Tibial nerve (tissue), 4 donors: ENCODE results near the gene KCNK4.

Experiments used
- EP300 ChIP-seq, 2 donors: sonication (generic); formaldehyde crosslinking; IDR thresholded peaks; one replicate each; pipeline ENCODE4 v1.6.1; 2017; ENCODE audit warnings: antibody characterized with exemption in 2 of 2, mild to moderate bottlenecking in 1 of 2
- POLR2A ChIP-seq, 2 donors: fragments of 450-650 bp; IDR thresholded peaks; one replicate each; pipeline ENCODE4 v1.6.1; 2017; ENCODE audit warnings: antibody characterized with exemption in 2 of 2, mild to moderate bottlenecking in 2 of 2, moderate library complexity in 2 of 2
- TF ChIP-seq, protein P1 (sequence below), 5 experiments: fragments of 200-600 bp in 3 of 5; fragments of 450-650 bp in 2 of 5; sonication (generic) in 3 of 5; IDR thresholded peaks; one replicate each; pipeline ENCODE4 v1.5.1; 2016 to 2019; ENCODE audit warnings: antibody characterized with exemption in 5 of 5, mild to moderate bottlenecking in 3 of 5, moderate library complexity in 2 of 5

DNA sequence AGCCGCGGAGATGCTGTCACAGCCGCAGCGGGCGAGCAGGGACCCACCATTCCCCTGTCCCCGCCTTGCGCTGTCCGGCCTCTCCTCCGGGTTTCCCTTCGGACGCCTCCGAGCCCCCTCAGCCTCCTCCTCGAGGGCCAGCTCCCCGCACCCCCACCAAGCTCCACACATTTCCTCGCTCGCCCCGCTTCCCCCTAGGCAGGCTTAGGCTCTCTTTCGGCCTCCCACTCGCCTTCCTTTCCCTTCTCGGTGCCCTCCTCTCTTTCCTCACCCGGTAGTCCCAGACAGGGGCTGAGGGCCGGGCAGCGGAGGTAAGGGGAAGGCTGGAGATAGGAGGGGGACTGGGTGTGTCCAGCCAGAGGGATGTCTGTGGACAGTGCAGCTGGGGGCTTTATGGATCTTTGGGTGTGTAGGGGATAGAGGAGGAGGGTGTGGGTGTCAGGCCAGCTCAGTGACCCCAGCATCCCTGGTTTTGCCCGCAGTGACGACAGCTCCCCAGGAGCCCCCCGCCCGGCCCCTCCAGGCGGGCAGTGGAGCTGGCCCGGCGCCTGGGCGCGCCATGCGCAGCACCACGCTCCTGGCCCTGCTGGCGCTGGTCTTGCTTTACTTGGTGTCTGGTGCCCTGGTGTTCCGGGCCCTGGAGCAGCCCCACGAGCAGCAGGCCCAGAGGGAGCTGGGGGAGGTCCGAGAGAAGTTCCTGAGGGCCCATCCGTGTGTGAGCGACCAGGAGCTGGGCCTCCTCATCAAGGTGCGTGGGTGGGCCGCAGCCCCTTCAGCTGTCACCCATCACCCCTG, 1.6 kb downstream of the KCNK4 start:
- TF ChIP-seq, protein P1, sequence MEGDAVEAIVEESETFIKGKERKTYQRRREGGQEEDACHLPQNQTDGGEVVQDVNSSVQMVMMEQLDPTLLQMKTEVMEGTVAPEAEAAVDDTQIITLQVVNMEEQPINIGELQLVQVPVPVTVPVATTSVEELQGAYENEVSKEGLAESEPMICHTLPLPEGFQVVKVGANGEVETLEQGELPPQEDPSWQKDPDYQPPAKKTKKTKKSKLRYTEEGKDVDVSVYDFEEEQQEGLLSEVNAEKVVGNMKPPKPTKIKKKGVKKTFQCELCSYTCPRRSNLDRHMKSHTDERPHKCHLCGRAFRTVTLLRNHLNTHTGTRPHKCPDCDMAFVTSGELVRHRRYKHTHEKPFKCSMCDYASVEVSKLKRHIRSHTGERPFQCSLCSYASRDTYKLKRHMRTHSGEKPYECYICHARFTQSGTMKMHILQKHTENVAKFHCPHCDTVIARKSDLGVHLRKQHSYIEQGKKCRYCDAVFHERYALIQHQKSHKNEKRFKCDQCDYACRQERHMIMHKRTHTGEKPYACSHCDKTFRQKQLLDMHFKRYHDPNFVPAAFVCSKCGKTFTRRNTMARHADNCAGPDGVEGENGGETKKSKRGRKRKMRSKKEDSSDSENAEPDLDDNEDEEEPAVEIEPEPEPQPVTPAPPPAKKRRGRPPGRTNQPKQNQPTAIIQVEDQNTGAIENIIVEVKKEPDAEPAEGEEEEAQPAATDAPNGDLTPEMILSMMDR (IDR thresholded peaks at IDR 0.05): no peak
- TF ChIP-seq POLR2A (IDR thresholded peaks at IDR 0.05): no peak
- TF ChIP-seq EP300 (IDR thresholded peaks at IDR 0.05): no peak
